Measurements from ENCODE around the gene BUB1B. TPM values are rescaled to one million over a fixed set of nuclear protein-coding genes. Genes with fewer than 3 reads are reported as not detected.
"Not testable (repeated sequence)": the region's sequence is repeated elsewhere in the genome, so short reads cannot be mapped to it uniquely, and the experiment has no call there.

The BUB1B gene
- total RNA-seq, 1 experiment from 2014 or later = 58.2 TPM

GRCh38 chr15:40160021-40160420, 848 bp upstream of the BUB1B start:
- Histone ChIP-seq H4K20me1 (ENCODE audit: insufficient read depth, low read depth, low read length) (no peaks in the 10 kb centered on the region), H3K9me2 (replicated peaks; ENCODE audit: insufficient read depth, low read length) (no peaks in the 10 kb centered on the region; the same call in 1 of the 2 replicates), H3K4me1 (ENCODE audit: low read length) (peaks cover 35% of the 10 kb centered on the region), H3K27ac (ENCODE audit: low read length) (no peak overlapping the region), H2AFZ (ENCODE audit: low read length) (peak overlapping the region; percentile 92), H3K79me2 (ENCODE audit: low read length) (peaks cover 42% of the 10 kb centered on the region), H3K4me3 (ENCODE audit: low read length) (no peak overlapping the region), H3K9me3 (ENCODE audit: low read length) (no peaks in the 10 kb centered on the region), H3K27me3 (ENCODE audit: low read length) (no peaks in the 10 kb centered on the region), H3K4me2 (ENCODE audit: low read depth, low read length, poor library complexity, severe bottlenecking) (peak overlapping the region; percentile 81), H3K36me3 (ENCODE audit: insufficient read depth, low read length) (peaks cover 20% of the 10 kb centered on the region), H3K9ac (ENCODE audit: low read length) (no peak overlapping the region)
- DNase-seq = no peak

GRCh38 chr15:40161693-40162391, 973 bp downstream of the BUB1B start:
- H3K27ac ChIP-seq (ENCODE audit: low read length) = peak overlapping the region; percentile 74
- H4K20me1 ChIP-seq (ENCODE audit: insufficient read depth, low read depth, low read length) = no peaks in the 10 kb centered on the region
- peaks cover 34% of the 10 kb centered on the region for H3K36me3 ChIP-seq (ENCODE audit: insufficient read depth, low read length)
- no peaks in the 10 kb centered on the region; the same call in 1 of the 2 replicates for H3K9me2 ChIP-seq (replicated peaks; ENCODE audit: insufficient read depth, low read length)
- no peak overlapping the region for H2AFZ ChIP-seq (ENCODE audit: low read length)
- peak; percentile 68 for DNase-seq
- peak overlapping the region; percentile 81 for H3K4me2 ChIP-seq (ENCODE audit: low read depth, low read length, poor library complexity, severe bottlenecking)
- H3K4me1 ChIP-seq (ENCODE audit: low read length) = peaks cover 36% of the 10 kb centered on the region
- peaks cover 60% of the 10 kb centered on the region for H3K79me2 ChIP-seq (ENCODE audit: low read length)
- peak overlapping the region; percentile 90 for H3K9ac ChIP-seq (ENCODE audit: low read length)
- H3K9me3 ChIP-seq (ENCODE audit: low read length) = no peaks in the 10 kb centered on the region
- H3K27me3 ChIP-seq (ENCODE audit: low read length) = no peaks in the 10 kb centered on the region
- H3K4me3 ChIP-seq (ENCODE audit: low read length) = peak overlapping the region; percentile 91

- H3K4me3 ChIP-seq (ENCODE audit: low read length) = peak overlapping the region; percentile 91
These were observed 1.7 kb downstream of the BUB1B start for GRCh38 chr15:40162552-40162951.

GRCh38 chr15:40163657-40164416, 3.0 kb downstream of the BUB1B start:
- no peak for DNase-seq
- Histone ChIP-seq H3K4me3 (ENCODE audit: low read length) (peak overlapping the region; percentile 91), H3K36me3 (ENCODE audit: insufficient read depth, low read length) (peaks cover 47% of the 10 kb centered on the region), H3K9ac (ENCODE audit: low read length) (peak overlapping the region; percentile 90; the same call in 1 of the 2 replicates), H4K20me1 (ENCODE audit: insufficient read depth, low read depth, low read length) (no peaks in the 10 kb centered on the region), H3K27me3 (ENCODE audit: low read length) (no peaks in the 10 kb centered on the region), H3K4me2 (ENCODE audit: low read depth, low read length, poor library complexity, severe bottlenecking) (peak overlapping the region; percentile 81), H3K9me3 (ENCODE audit: low read length) (no peaks in the 10 kb centered on the region), H3K4me1 (ENCODE audit: low read length) (peaks cover 43% of the 10 kb centered on the region), H3K79me2 (ENCODE audit: low read length) (peaks cover 80% of the 10 kb centered on the region), H3K27ac (ENCODE audit: low read length) (peak overlapping the region; percentile 31; the same call in 1 of the 2 replicates), H3K9me2 (replicated peaks; ENCODE audit: insufficient read depth, low read length) (no peaks in the 10 kb centered on the region; the same call in 1 of the 2 replicates), H2AFZ (ENCODE audit: low read length) (no peak overlapping the region)

More at GRCh38 chr15:40162552-40162951, 1.7 kb downstream of the BUB1B start:
- no peak for DNase-seq
- Histone ChIP-seq H3K9ac (ENCODE audit: low read length) (peak overlapping the region; percentile 90), H3K9me3 (ENCODE audit: low read length) (no peaks in the 10 kb centered on the region), H3K4me2 (ENCODE audit: low read depth, low read length, poor library complexity, severe bottlenecking) (peak overlapping the region; percentile 81), H3K27me3 (ENCODE audit: low read length) (no peaks in the 10 kb centered on the region), H3K4me1 (ENCODE audit: low read length) (peaks cover 36% of the 10 kb centered on the region), H2AFZ (ENCODE audit: low read length) (no peak overlapping the region), H3K9me2 (replicated peaks; ENCODE audit: insufficient read depth, low read length) (no peaks in the 10 kb centered on the region; the same call in 1 of the 2 replicates), H3K79me2 (ENCODE audit: low read length) (peaks cover 67% of the 10 kb centered on the region), H3K36me3 (ENCODE audit: insufficient read depth, low read length) (peaks cover 37% of the 10 kb centered on the region), H4K20me1 (ENCODE audit: insufficient read depth, low read depth, low read length) (no peaks in the 10 kb centered on the region), H3K27ac (ENCODE audit: low read length) (peak overlapping the region; percentile 74; the same call in 1 of the 2 replicates)

GRCh38 chr15:40167374-40167773, 6.5 kb downstream of the BUB1B start:
- Histone ChIP-seq H3K4me1 (ENCODE audit: low read length) (peaks cover 38% of the 10 kb centered on the region), H3K79me2 (ENCODE audit: low read length) (peaks cover 81% of the 10 kb centered on the region), H3K36me3 (ENCODE audit: insufficient read depth, low read length) (peaks cover 72% of the 10 kb centered on the region)
- H3K27me3 ChIP-seq (ENCODE audit: low read length); H4K20me1 ChIP-seq (ENCODE audit: insufficient read depth, low read depth, low read length); H3K9me3 ChIP-seq (ENCODE audit: low read length); H2AFZ ChIP-seq (ENCODE audit: low read length); H3K9ac ChIP-seq (ENCODE audit: low read length); DNase-seq; H3K4me3 ChIP-seq (ENCODE audit: low read length); H3K9me2 ChIP-seq (replicated peaks; ENCODE audit: insufficient read depth, low read length); H3K4me2 ChIP-seq (ENCODE audit: low read depth, low read length, poor library complexity, severe bottlenecking); H3K27ac ChIP-seq (ENCODE audit: low read length): not testable (repeated sequence)

GRCh38 chr15:40175160-40175559, 14.3 kb downstream of the BUB1B start:
- H3K79me2 ChIP-seq (ENCODE audit: low read length) = peaks cover 53% of the 10 kb centered on the region

GRCh38 chr15:40182358-40183029, 21.6 kb downstream of the BUB1B start:
- peaks cover 44% of the 10 kb centered on the region for H3K36me3 ChIP-seq (ENCODE audit: insufficient read depth, low read length)
- no peaks in the 10 kb centered on the region for H3K9me2 ChIP-seq (replicated peaks; ENCODE audit: insufficient read depth, low read length)
- peak overlapping the region; percentile 75 for H3K4me2 ChIP-seq (ENCODE audit: low read depth, low read length, poor library complexity, severe bottlenecking)
- H4K20me1 ChIP-seq (ENCODE audit: insufficient read depth, low read depth, low read length) = no peaks in the 10 kb centered on the region
- peak overlapping the region; percentile 97 for H3K27ac ChIP-seq (ENCODE audit: low read length)
- H3K4me3 ChIP-seq (ENCODE audit: low read length) = peak overlapping the region; percentile 37; the same call in 1 of the 2 replicates
- no peaks in the 10 kb centered on the region for H3K27me3 ChIP-seq (ENCODE audit: low read length)
- peak; percentile 49 for DNase-seq
- H3K4me1 ChIP-seq (ENCODE audit: low read length) = peaks cover 44% of the 10 kb centered on the region
- no peaks in the 10 kb centered on the region for H3K9me3 ChIP-seq (ENCODE audit: low read length)
- no peak overlapping the region for H2AFZ ChIP-seq (ENCODE audit: low read length)
- peak overlapping the region; percentile 61 for H3K9ac ChIP-seq (ENCODE audit: low read length)
- peaks cover 54% of the 10 kb centered on the region for H3K79me2 ChIP-seq (ENCODE audit: low read length)

More at GRCh38 chr15:40175160-40175559, 14.3 kb downstream of the BUB1B start:
- Histone ChIP-seq H3K27me3 (ENCODE audit: low read length) (no peaks in the 10 kb centered on the region), H3K9me3 (ENCODE audit: low read length) (no peaks in the 10 kb centered on the region), H2AFZ (ENCODE audit: low read length) (no peak overlapping the region), H3K9me2 (replicated peaks; ENCODE audit: insufficient read depth, low read length) (no peaks in the 10 kb centered on the region), H3K36me3 (ENCODE audit: insufficient read depth, low read length) (peaks cover 65% of the 10 kb centered on the region), H3K4me2 (ENCODE audit: low read depth, low read length, poor library complexity, severe bottlenecking) (no peak overlapping the region), H3K9ac (ENCODE audit: low read length) (no peak overlapping the region), H3K4me1 (ENCODE audit: low read length) (no peaks in the 10 kb centered on the region), H3K27ac (ENCODE audit: low read length) (no peak overlapping the region), H3K4me3 (ENCODE audit: low read length) (no peak overlapping the region), H4K20me1 (ENCODE audit: insufficient read depth, low read depth, low read length) (no peaks in the 10 kb centered on the region)
- DNase-seq = no peak

All from Karpas-422 (cell line).